ENCODE data around the gene MYEOV.

- TF ChIP-seq CTCF (IDR thresholded peaks at IDR 0.05) = no peak
- no peak for TF ChIP-seq EP300 (IDR thresholded peaks at IDR 0.05)
- no peak for TF ChIP-seq POLR2A (IDR thresholded peaks at IDR 0.05; ENCODE audit: low read depth)
- TF ChIP-seq POLR2AphosphoS5 (IDR thresholded peaks at IDR 0.05) = no peak
Observed at GRCh38 chr11:69307421-69307820, 13.5 kb downstream of the MYEOV start.

All from esophagus muscularis mucosa (tissue), 4 donors.